ENCODE results near the gene SERPINH1. TPM values are rescaled to one million over a fixed set of nuclear protein-coding genes. Genes with fewer than 3 reads are reported as not detected.
A peak's percentile ranks its signal among the peaks of the same experiment; 100 is the strongest.

SERPINH1 gene
- total RNA-seq, 1 experiment from 2014 or later, result 117 TPM

GRCh38 chr11:75531325-75531724 is 30.7 kb upstream of the SERPINH1 start:
- H3K4me3 ChIP-seq (ENCODE audit: low read length), result no peak overlapping the region
- intact Hi-C loops (cut with micrococcal nuclease), result loop anchor here (5.0 kb wide), 1 partner anchor 34 kb away; no protein-coding TSS in a partner anchor
- BruUV-seq (replicated peaks), result no TSS peak
- no peak overlapping the region for H3K9ac ChIP-seq (ENCODE audit: low read length)
- H3F3A ChIP-seq (ENCODE audit: low read length, unreplicated experiment), result no peaks in the 10 kb centered on the region
- H2AFZ ChIP-seq (ENCODE audit: low read length), result no peak overlapping the region
- ATAC-seq (no peak), DNase-seq (no peak)
- no peaks in the 10 kb centered on the region for H3K36me3 ChIP-seq (ENCODE audit: low read depth, low read length)
- H3K27ac ChIP-seq (ENCODE audit: low read length), result no peak overlapping the region
- peaks cover 3% of the 10 kb centered on the region; the same call in 1 of the 2 replicates for H3K79me2 ChIP-seq (ENCODE audit: low read length)
- H4K20me1 ChIP-seq (ENCODE audit: low read length), result no peaks in the 10 kb centered on the region
- H3K9me3 ChIP-seq (ENCODE audit: low read length), result no peaks in the 10 kb centered on the region
- ChIA-PET CTCF (interaction anchor here (0.7 to 1.1 kb wide), 3 partner anchors 87 to 143 kb away, joined by 3 to 5 read pairs (median 4); no protein-coding TSS in a partner anchor), POLR2A (ENCODE audit: unreplicated experiment) (interaction anchor here (0.7 kb wide), 2 partner anchors 27 to 782 kb away, joined by 5 to 25 read pairs; no protein-coding TSS in a partner anchor)
- H3K4me2 ChIP-seq (ENCODE audit: low read length), result no peak overlapping the region
- no peaks in the 10 kb centered on the region for H3K27me3 ChIP-seq (ENCODE audit: low read length)
- TF ChIP-seq EZH2 (IDR thresholded peaks at IDR 0.05; ENCODE audit: low read length, unreplicated experiment) (no peak), EZH2phosphoT487 (IDR thresholded peaks at IDR 0.05; ENCODE audit: borderline replicate concordance, low read length) (no peak)
- H3K4me1 ChIP-seq (ENCODE audit: insufficient read depth, low read length), result peaks cover 26% of the 10 kb centered on the region
- H3K9me2 ChIP-seq (replicated peaks; ENCODE audit: low read length), result no peaks in the 10 kb centered on the region

GRCh38 chr11:75532200-75533048 is 29.6 kb upstream of the SERPINH1 start:
- Histone ChIP-seq H4K20me1 (ENCODE audit: low read length) (no peaks in the 10 kb centered on the region), H2AFZ (ENCODE audit: low read length) (peak overlapping the region; percentile 64), H3K4me1 (ENCODE audit: insufficient read depth, low read length) (peaks cover 33% of the 10 kb centered on the region), H3K27me3 (ENCODE audit: low read length) (no peaks in the 10 kb centered on the region), H3K9ac (ENCODE audit: low read length) (no peak overlapping the region), H3K9me3 (ENCODE audit: low read length) (no peaks in the 10 kb centered on the region), H3K4me3 (ENCODE audit: low read length) (no peak overlapping the region; the same call in 1 of the 2 replicates), H3K79me2 (ENCODE audit: low read length) (no peaks in the 10 kb centered on the region), H3K4me2 (ENCODE audit: low read length) (peak overlapping the region; percentile 67), H3F3A (ENCODE audit: low read length, unreplicated experiment) (no peaks in the 10 kb centered on the region), H3K9me2 (replicated peaks; ENCODE audit: low read length) (no peaks in the 10 kb centered on the region), H3K36me3 (ENCODE audit: low read depth, low read length) (no peaks in the 10 kb centered on the region), H3K27ac (ENCODE audit: low read length) (no peak overlapping the region)
- intact Hi-C loops (cut with micrococcal nuclease), result loop anchor here (1.0 to 5.0 kb wide), 3 partner anchors 35 to 144 kb away; no protein-coding TSS in a partner anchor
- peak; percentile 93 for DNase-seq
- CTCF ChIA-PET, result interaction anchor here (0.6 to 1.1 kb wide), 3 partner anchors 88 to 167 kb away, joined by 4 to 12 read pairs (median 5); no protein-coding TSS in a partner anchor
- POLR2A ChIA-PET (ENCODE audit: unreplicated experiment), result interaction anchor here (0.7 kb wide), 1 partner anchor 29 kb away, joined by 5 read pairs; no protein-coding TSS in a partner anchor
- TF ChIP-seq CTCF (conservative IDR thresholded peaks at IDR 0.05; ENCODE audit: low read depth, low read length) (peak; percentile 93), EZH2phosphoT487 (IDR thresholded peaks at IDR 0.05; ENCODE audit: borderline replicate concordance, low read length) (no peak), EZH2 (IDR thresholded peaks at IDR 0.05; ENCODE audit: low read length, unreplicated experiment) (no peak)
- peak; percentile 52 for ATAC-seq
- BruUV-seq (replicated peaks), result no TSS peak

GRCh38 chr11:75533896-75534258 is 28.2 kb upstream of the SERPINH1 start:
- Histone ChIP-seq H2AFZ (ENCODE audit: low read length) (peak overlapping the region; percentile 45; the same call in 1 of the 2 replicates), H3F3A (ENCODE audit: low read length, unreplicated experiment) (no peaks in the 10 kb centered on the region), H3K9me3 (ENCODE audit: low read length) (no peaks in the 10 kb centered on the region), H3K4me2 (ENCODE audit: low read length) (peak overlapping the region; percentile 40), H3K27ac (ENCODE audit: low read length) (0 out of 2 replicates have a peak overlapping the region, but pooled peaks have one; percentile 13), H3K79me2 (ENCODE audit: low read length) (no peaks in the 10 kb centered on the region), H3K4me3 (ENCODE audit: low read length) (no peak overlapping the region), H3K9ac (ENCODE audit: low read length) (no peak overlapping the region), H4K20me1 (ENCODE audit: low read length) (no peaks in the 10 kb centered on the region), H3K36me3 (ENCODE audit: low read depth, low read length) (no peaks in the 10 kb centered on the region), H3K9me2 (replicated peaks; ENCODE audit: low read length) (no peaks in the 10 kb centered on the region), H3K4me1 (ENCODE audit: insufficient read depth, low read length) (peaks cover 39% of the 10 kb centered on the region), H3K27me3 (ENCODE audit: low read length) (no peaks in the 10 kb centered on the region)
- ChIA-PET CTCF (interaction anchor here (0.6 to 0.7 kb wide), 3 partner anchors 50 to 144 kb away, joined by 3 read pairs; no protein-coding TSS in a partner anchor), POLR2A (ENCODE audit: unreplicated experiment) (no interaction called here)
- intact Hi-C loops (cut with micrococcal nuclease), result loop anchor here (5.0 kb wide), 1 partner anchor 37 kb away; no protein-coding TSS in a partner anchor
- TF ChIP-seq EZH2 (IDR thresholded peaks at IDR 0.05; ENCODE audit: low read length, unreplicated experiment) (no peak), CTCF (conservative IDR thresholded peaks at IDR 0.05; ENCODE audit: low read depth, low read length) (no peak), EZH2phosphoT487 (IDR thresholded peaks at IDR 0.05; ENCODE audit: borderline replicate concordance, low read length) (no peak)
- no TSS peak for BruUV-seq (replicated peaks)
- ATAC-seq, result no peak
- no peak for DNase-seq
